Caco-2 (cell line): ENCODE data around the gene DPH2. TPM values are rescaled to one million over a fixed set of nuclear protein-coding genes. Genes with fewer than 3 reads are reported as not detected.

ENCODE experiments used
- BruUV-seq: library from RNA; stranded (reverse); fragments of 400-500 nt; replicated peaks from 2 replicates; lab custom pipeline; 2021; lab: Mats Ljungman, UMichigan
- CTCF ChIA-PET: fragments of 300-600 bp; sonication (Branson Sonifier 250); formaldehyde crosslinking; loops from one replicate; lab custom pipeline; 2022; ENCODE audit warnings: antibody characterized with exemption; lab: Charles Lee
- POLR2A ChIA-PET: fragments of 300-600 bp; sonication (Branson Sonifier 250); formaldehyde crosslinking; loops from one replicate; lab custom pipeline; 2022; ENCODE audit warnings: antibody characterized with exemption; lab: Charles Lee
- DNase-seq, 2 experiments: peaks; one replicate each; pipeline versions ENCODE4 v3.0.0 to v3.0.0-alpha.2; 2020 to 2022
- H3K27me3 ChIP-seq: replicated peaks from 2 replicates; pipeline ENCODE4 v1.6.0; 2011; ENCODE audit warnings: low read length; ENCODE audit not compliant: control insufficient read depth, insufficient read depth
- H3K36me3 ChIP-seq: 2 replicates; pipeline ENCODE4 v1.5.1; 2011; ENCODE audit warnings: low read length; ENCODE audit not compliant: control insufficient read depth, insufficient read depth
- H3K4me1 ChIP-seq: fragments of 250-450 bp; sonication (Bioruptor Pico); 2 replicates; pipeline ENCODE4 v1.5.1; 2020; ENCODE audit warnings: mild to moderate bottlenecking
- H3K4me3 ChIP-seq: 2 replicates; pipeline ENCODE4 v1.5.1; 2011; ENCODE audit warnings: low read depth, mild to moderate bottlenecking, control low read depth, low read length
- H3K9me3 ChIP-seq: fragments of 250-450 bp; sonication (Bioruptor Pico); 2 replicates; pipeline ENCODE4 v1.5.1; 2020; ENCODE audit warnings: mild to moderate bottlenecking, moderate library complexity
- H3K27ac Mint-ChIP-seq: one replicate; pipeline ENCODE4 v1.8.0; 2022; ENCODE audit warnings: mixed read lengths; ENCODE audit not compliant: unreplicated experiment
- H3K27me3 Mint-ChIP-seq: one replicate; pipeline ENCODE4 v1.8.0; 2022; ENCODE audit warnings: mixed read lengths; ENCODE audit not compliant: insufficient read depth, unreplicated experiment
- H3K36me3 Mint-ChIP-seq: one replicate; pipeline ENCODE4 v1.8.0; 2022; ENCODE audit warnings: mild to moderate bottlenecking, mixed read lengths; ENCODE audit not compliant: insufficient read depth, unreplicated experiment
- H3K4me1 Mint-ChIP-seq: one replicate; pipeline ENCODE4 v1.8.0; 2022; ENCODE audit warnings: low read depth, mixed read lengths; ENCODE audit not compliant: unreplicated experiment
- H3K4me3 Mint-ChIP-seq: one replicate; pipeline ENCODE4 v1.8.0; 2022; ENCODE audit warnings: mild to moderate bottlenecking, moderate library complexity, mixed read lengths; ENCODE audit not compliant: unreplicated experiment
- H3K9me3 Mint-ChIP-seq: one replicate; pipeline ENCODE4 v1.8.0; 2022; ENCODE audit warnings: mixed read lengths; ENCODE audit not compliant: unreplicated experiment
- CTCF ChIP-seq, 2 experiments: fragments of 200-600 bp in 1 of 2; IDR thresholded peaks; 1 replicate in 1 of 2; 2 replicates in 1 of 2; pipeline versions ENCODE4 v1.5.1 to v1.8.0; 2011 to 2022; ENCODE audit warnings: antibody characterized with exemption in 1 of 2, control low read depth in 1 of 2, inconsistent platforms in 1 of 2, low read depth in 1 of 2, low read length in 1 of 2, mild to moderate bottlenecking in 1 of 2, moderate library complexity in 1 of 2; ENCODE audit not compliant: insufficient read depth in 1 of 2, severe bottlenecking in 1 of 2, unreplicated experiment in 1 of 2
- intact Hi-C: fragments of 100-400 bp; cut with micrococcal nuclease; formaldehyde crosslinking; loops from one replicate; pipeline ENCODE4 v1.10.0; 2022; ENCODE audit not compliant: unreplicated experiment
- total RNA-seq: library from RNA; stranded (reverse); gene quantifications from 2 replicates; pipeline ENCODE4 v1.2.3, GENCODE V29; 2022

The DPH2 gene
- total RNA-seq, 1 experiment from 2014 or later: 29.0 TPM

DNA sequence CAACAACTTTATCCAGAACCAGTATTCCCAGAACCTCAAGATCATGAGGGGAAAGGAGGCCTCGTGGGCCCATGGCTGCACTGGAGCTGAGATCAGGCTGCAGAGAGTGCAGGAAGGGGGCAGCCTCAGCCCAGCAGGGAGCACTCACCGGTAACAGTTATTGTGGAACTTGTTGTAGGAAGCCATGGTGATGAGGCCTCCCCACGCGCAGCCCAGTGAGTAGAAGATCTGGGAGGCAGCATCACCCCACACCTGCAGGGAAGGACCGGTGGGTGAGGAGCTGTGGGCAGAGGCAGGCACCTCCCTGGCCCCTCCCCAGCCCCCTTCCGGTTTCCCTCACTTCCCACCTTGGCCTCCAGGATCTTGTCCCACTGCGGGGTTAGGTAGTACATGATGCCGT is 32.4 kb downstream of the DPH2 start:
- Mint-ChIP-seq H3K27me3 (no peaks in the 10 kb centered on the region), H3K36me3 (peaks cover 22% of the 10 kb centered on the region), H3K4me3 (no peak overlapping the region), H3K4me1 (no peaks in the 10 kb centered on the region), H3K27ac (no peak overlapping the region), H3K9me3 (no peaks in the 10 kb centered on the region)
- Histone ChIP-seq H3K27me3 (no peaks in the 10 kb centered on the region), H3K4me1 (no peaks in the 10 kb centered on the region), H3K36me3 (no peaks in the 10 kb centered on the region), H3K9me3 (no peaks in the 10 kb centered on the region), H3K4me3 (no peak overlapping the region)
- DNase-seq: no peak
- no TSS peak for BruUV-seq
- intact Hi-C loops: no loop called here
- ChIA-PET POLR2A (no interaction called here), CTCF (no interaction called here)
- TF ChIP-seq CTCF (IDR thresholded peaks at IDR 0.05; ENCODE audit: insufficient read depth in 1 of 2, low read depth in 1 of 2, low read length in 1 of 2, severe bottlenecking in 1 of 2, unreplicated experiment in 1 of 2): no peak

DNA sequence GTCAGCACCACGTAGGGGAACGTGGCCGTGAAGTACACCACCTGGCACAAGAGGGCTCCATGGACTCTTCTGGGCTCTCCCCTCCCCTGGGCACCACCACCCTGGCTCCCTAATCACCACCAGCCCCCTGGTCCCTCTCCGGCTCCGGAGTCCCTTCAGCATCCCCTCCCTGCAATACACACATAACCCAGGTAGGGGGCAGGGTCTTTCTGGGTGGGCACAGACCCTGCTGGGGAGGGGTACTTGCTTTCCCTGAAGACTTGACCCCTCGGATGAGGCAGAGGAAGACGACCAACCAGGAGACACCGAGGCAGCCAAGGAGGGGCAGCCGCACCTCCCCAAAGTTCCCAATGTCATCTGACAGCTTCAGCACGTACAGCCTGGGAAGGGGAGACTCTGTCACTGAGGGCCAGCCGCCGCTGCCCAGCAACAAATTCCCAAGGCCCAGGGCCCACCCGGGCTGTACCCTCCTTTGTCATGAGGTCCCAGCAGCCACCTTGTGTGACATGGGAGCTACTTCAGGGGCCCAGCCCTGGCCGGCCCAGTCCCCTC is 32.9 kb downstream of the DPH2 start:
- intact Hi-C loops: no loop called here
- Mint-ChIP-seq H3K9me3 (no peaks in the 10 kb centered on the region), H3K4me1 (no peaks in the 10 kb centered on the region), H3K27me3 (no peaks in the 10 kb centered on the region), H3K27ac (no peak overlapping the region), H3K36me3 (peaks cover 28% of the 10 kb centered on the region), H3K4me3 (no peak overlapping the region)
- H3K36me3 ChIP-seq: no peaks in the 10 kb centered on the region
- no peak for DNase-seq
- no peaks in the 10 kb centered on the region for H3K4me1 ChIP-seq
- peak in 1 of 2 experiments; percentile 30 for TF ChIP-seq CTCF (IDR thresholded peaks at IDR 0.05; ENCODE audit: insufficient read depth in 1 of 2, low read depth in 1 of 2, low read length in 1 of 2, severe bottlenecking in 1 of 2, unreplicated experiment in 1 of 2)
- no peaks in the 10 kb centered on the region for H3K27me3 ChIP-seq
- BruUV-seq: no TSS peak
- H3K4me3 ChIP-seq: no peak overlapping the region
- POLR2A ChIA-PET: interaction anchor here (0.5 kb wide), 1 partner anchor 14 kb away, joined by 3 read pairs; no protein-coding TSS in a partner anchor
- H3K9me3 ChIP-seq: no peaks in the 10 kb centered on the region
- CTCF ChIA-PET: no interaction called here

DNA sequence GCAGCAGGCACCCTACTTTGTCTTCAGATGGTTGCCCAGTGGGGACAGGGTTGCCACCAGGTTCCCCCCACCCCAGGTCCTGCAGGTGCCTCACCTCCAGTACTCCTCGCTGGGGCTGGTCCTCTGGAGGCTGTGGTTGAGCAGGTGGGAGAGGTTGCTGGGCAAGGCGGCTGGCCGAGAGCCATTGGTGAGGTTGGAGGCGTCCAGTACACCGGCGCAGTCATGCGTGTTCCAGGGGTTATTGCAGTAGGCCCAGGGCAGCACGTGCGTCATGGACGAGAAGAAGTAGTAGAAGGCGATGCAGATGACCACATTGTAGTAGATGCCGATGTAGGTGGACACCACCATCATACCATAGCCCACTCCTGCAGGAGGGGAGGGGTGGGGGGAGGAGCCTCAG is 38.4 kb downstream of the DPH2 start:
- ChIA-PET CTCF (no interaction called here), POLR2A (no interaction called here)
- Mint-ChIP-seq H3K4me3 (no peak overlapping the region), H3K36me3 (peaks cover 21% of the 10 kb centered on the region), H3K27ac (no peak overlapping the region), H3K9me3 (no peaks in the 10 kb centered on the region), H3K27me3 (no peaks in the 10 kb centered on the region), H3K4me1 (no peaks in the 10 kb centered on the region)
- no TSS peak for BruUV-seq
- Histone ChIP-seq H3K27me3 (no peaks in the 10 kb centered on the region), H3K9me3 (no peaks in the 10 kb centered on the region), H3K36me3 (no peaks in the 10 kb centered on the region), H3K4me1 (no peaks in the 10 kb centered on the region), H3K4me3 (no peak overlapping the region)
- no peak for TF ChIP-seq CTCF (IDR thresholded peaks at IDR 0.05; ENCODE audit: insufficient read depth in 1 of 2, low read depth in 1 of 2, low read length in 1 of 2, severe bottlenecking in 1 of 2, unreplicated experiment in 1 of 2)
- intact Hi-C loops: no loop called here
- no peak for DNase-seq
